GM12801 (cell line): Measurements from ENCODE around the gene VPS13C.

Source experiments
- CTCF ChIP-seq: IDR thresholded peaks from one replicate; pipeline ENCODE4 v1.5.1; 2011; ENCODE audit warnings: control low read depth; ENCODE audit not compliant: insufficient read length; ENCODE audit errors: extremely low read depth

VPS13C gene

GRCh38 chr15:62026487-62027262 is 33.6 kb downstream of the VPS13C start:
- TF ChIP-seq CTCF, result no peak

GRCh38 chr15:62021991-62022600 is 38.2 kb downstream of the VPS13C start:
- no peak for TF ChIP-seq CTCF

- no peak for TF ChIP-seq CTCF
Observed at GRCh38 chr15:62020576-62021160, 39.6 kb downstream of the VPS13C start.

- no peak for TF ChIP-seq CTCF
Observed at GRCh38 chr15:61997786-61998185, 62.5 kb downstream of the VPS13C start.

DNA sequence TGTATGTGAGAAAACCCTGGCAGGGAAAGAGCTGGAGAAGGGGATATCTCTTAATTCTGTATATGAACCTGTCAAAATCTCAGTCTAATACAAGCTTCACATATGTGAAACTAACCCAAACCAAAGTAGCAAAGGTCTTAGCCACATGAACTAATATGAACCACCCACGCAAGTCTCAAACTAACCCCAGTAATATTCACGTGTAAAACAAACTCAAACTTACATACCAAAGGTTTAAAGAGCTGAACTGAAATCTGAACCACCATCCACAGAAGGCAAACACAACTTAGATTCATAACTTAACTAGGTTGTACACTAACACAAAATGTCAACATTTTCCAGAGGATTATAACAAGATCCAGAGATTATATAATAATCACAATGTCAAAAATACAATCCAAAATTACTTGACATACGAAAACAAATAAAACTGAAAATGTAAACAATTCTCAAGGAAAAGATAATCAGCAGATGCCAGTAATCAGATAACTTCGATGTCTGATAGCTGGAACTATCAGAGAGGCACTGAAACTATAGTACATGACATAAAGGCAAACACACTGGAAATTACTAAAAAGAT is 64.1 kb downstream of the VPS13C start:
- TF ChIP-seq CTCF, result no peak

GRCh38 chr15:61994216-61994615 is 66.0 kb downstream of the VPS13C start:
- TF ChIP-seq CTCF, result no peak

DNA sequence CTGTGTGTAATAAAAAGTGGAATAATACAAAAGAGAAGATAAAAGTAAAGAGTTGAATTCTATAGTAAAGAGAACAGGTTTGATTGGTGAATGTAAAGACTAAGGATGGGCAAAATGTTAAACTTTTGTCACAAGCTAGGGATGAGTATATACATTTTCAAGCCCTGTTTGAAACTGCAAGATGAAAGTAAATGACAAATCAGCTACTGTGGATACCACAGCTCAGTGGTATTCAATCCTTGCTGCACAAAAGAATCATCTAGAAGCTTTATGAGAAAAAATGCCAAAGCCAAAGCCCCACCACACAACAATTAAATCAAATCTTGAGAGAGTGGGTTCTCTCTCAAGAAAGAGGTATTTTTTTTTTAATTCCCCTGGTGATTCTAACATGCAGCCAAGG is 67.7 kb downstream of the VPS13C start:
- no peak for TF ChIP-seq CTCF
